Vagina (tissue), 2 donors: Measurements from ENCODE around the gene STARD3. TPM values are rescaled to one million over a fixed set of nuclear protein-coding genes. Genes with fewer than 3 reads are reported as not detected.
"Not testable (repeated sequence)": the region's sequence is repeated elsewhere in the genome, so short reads cannot be mapped to it uniquely, and the experiment has no call there.

Source experiments
- DNase-seq, 2 donors: peaks; one replicate each; pipeline ENCODE4 v3.0.0-alpha.2; 2017; ENCODE audit errors: extremely low spot score in 2 of 2
- H3K27ac ChIP-seq: fragments of 200-600 bp; sonication (generic); one replicate; pipeline ENCODE4 v1.5.1; 2019
- H3K27me3 ChIP-seq: fragments of 200-600 bp; sonication (generic); one replicate; pipeline ENCODE4 v1.5.1; 2019
- H3K36me3 ChIP-seq, 2 donors: fragments of 200-600 bp; sonication (generic); one replicate each; pipeline ENCODE4 v1.5.1; 2017 to 2019
- H3K4me1 ChIP-seq: fragments of 200-600 bp; sonication (generic); one replicate; pipeline ENCODE4 v1.5.1; 2019
- H3K4me3 ChIP-seq, 2 donors: fragments of 200-600 bp; sonication (generic); 1 replicate in 1 of 2; 2 replicates in 1 of 2; pipeline ENCODE4 v1.5.1; 2016 to 2019
- H3K9me3 ChIP-seq: fragments of 200-600 bp; sonication (generic); one replicate; pipeline ENCODE4 v1.5.1; 2019
- POLR2A ChIP-seq, 2 donors: fragments of 450-650 bp; IDR thresholded peaks; one replicate each; pipeline ENCODE4 v1.6.1; 2017; ENCODE audit warnings: antibody characterized with exemption in 2 of 2, mild to moderate bottlenecking in 2 of 2, moderate library complexity in 2 of 2
- POLR2AphosphoS5 ChIP-seq, 2 donors: sonication (generic); formaldehyde crosslinking; IDR thresholded peaks; one replicate each; pipeline ENCODE4 v1.9.0; 2017; ENCODE audit warnings: antibody characterized with exemption in 2 of 2, mild to moderate bottlenecking in 2 of 2, low read depth in 1 of 2; ENCODE audit not compliant: insufficient read depth in 1 of 2
- intact Hi-C: fragments of 100-400 bp; cut with DNase I; formaldehyde crosslinking; loops from one replicate; pipeline ENCODE4 v1.15.1; 2023
- total RNA-seq: library from RNA; depleted of rRNA; stranded (reverse); fragments of >200 nt; gene quantifications from one replicate; pipeline ENCODE4 v1.2.3, GENCODE V29; 2016
- TF ChIP-seq, protein P1 (sequence below), 3 experiments: fragments of 450-650 bp in 2 of 3; fragments of 200-600 bp in 1 of 3; sonication (generic) in 1 of 3; IDR thresholded peaks; one replicate each; pipeline ENCODE4 v1.5.1; 2017 to 2019; ENCODE audit warnings: antibody characterized with exemption in 3 of 3, mild to moderate bottlenecking in 2 of 3, moderate library complexity in 2 of 3

The STARD3 gene
- total RNA-seq, 1 donor from 2014 or later, result 148 TPM

DNA sequence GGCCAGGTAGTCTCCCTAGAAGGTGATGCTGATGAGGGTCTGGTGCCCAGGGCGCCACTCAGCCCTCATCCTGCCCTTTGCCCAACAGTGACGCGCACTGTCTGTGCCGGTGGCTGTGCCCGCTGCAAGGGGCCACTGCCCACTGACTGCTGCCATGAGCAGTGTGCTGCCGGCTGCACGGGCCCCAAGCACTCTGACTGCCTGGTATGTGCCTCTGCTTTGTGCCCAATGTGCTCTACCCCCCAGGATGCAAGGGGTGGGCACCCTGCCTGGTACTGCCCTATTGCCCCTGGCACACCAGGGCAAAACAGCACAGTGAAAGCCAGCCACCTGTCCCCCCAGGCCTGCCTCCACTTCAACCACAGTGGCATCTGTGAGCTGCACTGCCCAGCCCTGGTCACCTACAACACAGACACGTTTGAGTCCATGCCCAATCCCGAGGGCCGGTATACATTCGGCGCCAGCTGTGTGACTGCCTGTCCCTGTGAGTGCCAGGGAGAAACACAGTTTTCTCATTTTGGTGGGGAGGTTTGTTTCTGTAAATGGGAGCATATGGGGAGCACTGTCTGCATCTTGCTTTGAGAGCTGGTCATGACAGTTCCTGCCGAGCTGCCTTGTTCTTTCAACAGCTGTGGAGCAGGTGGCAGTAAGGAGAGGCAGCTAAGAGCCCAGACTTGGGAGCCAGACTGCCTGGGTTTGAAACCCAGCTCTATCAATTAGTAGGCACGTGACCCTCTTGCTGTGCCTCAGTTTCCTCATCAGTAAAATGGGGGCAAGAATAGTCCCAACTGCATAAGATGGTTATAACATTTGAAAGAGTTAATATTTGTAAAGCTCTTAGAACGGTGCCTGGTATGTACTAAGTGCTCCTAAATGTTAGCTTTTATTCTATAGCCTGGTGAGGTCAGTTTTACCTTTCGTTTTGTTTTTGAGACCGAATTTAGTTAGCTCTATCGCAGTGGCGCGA, 73.3 kb downstream of the STARD3 start:
- no peak for DNase-seq
- Histone ChIP-seq H3K4me1 (peaks cover 24% of the 10 kb centered on the region), H3K4me3 (no peak overlapping the region), H3K36me3 (peaks cover 0 to 62% of the 10 kb centered on the region in 2 donors), H3K9me3 (no peaks in the 10 kb centered on the region), H3K27me3 (no peaks in the 10 kb centered on the region), H3K27ac (no peak overlapping the region)
- intact Hi-C loops, result no loop called here
- TF ChIP-seq, protein P1, sequence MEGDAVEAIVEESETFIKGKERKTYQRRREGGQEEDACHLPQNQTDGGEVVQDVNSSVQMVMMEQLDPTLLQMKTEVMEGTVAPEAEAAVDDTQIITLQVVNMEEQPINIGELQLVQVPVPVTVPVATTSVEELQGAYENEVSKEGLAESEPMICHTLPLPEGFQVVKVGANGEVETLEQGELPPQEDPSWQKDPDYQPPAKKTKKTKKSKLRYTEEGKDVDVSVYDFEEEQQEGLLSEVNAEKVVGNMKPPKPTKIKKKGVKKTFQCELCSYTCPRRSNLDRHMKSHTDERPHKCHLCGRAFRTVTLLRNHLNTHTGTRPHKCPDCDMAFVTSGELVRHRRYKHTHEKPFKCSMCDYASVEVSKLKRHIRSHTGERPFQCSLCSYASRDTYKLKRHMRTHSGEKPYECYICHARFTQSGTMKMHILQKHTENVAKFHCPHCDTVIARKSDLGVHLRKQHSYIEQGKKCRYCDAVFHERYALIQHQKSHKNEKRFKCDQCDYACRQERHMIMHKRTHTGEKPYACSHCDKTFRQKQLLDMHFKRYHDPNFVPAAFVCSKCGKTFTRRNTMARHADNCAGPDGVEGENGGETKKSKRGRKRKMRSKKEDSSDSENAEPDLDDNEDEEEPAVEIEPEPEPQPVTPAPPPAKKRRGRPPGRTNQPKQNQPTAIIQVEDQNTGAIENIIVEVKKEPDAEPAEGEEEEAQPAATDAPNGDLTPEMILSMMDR (IDR thresholded peaks at IDR 0.05), result no peak
- no peak for TF ChIP-seq POLR2A (IDR thresholded peaks at IDR 0.05)
- no peak for TF ChIP-seq POLR2AphosphoS5 (IDR thresholded peaks at IDR 0.05; ENCODE audit: insufficient read depth in 1 of 2, low read depth in 1 of 2)

DNA sequence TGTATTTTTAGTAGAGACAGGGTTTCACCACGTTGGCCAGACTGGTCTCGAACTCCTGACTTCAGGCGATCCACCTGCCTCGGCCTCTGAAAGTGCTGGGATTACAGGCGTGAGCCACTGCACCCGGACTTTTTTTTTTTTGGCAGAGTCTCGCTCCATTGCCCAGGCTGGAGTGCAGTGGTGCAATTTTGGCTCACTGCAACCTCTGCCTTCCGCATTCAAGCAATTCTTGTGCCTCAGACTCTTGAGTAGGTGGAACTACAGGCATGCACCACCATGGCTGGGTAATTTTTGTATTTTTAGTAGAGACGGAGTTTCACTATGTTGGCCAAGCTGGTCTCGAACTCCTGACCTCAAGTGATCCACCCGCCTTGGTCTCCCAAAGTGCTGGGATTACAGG, 74.1 kb downstream of the STARD3 start:
- H3K9me3 ChIP-seq, H3K27me3 ChIP-seq, DNase-seq, H3K4me3 ChIP-seq, H3K27ac ChIP-seq, intact Hi-C loops: not testable (repeated sequence)
- Histone ChIP-seq H3K36me3 (peaks cover 0 to 70% of the 10 kb centered on the region in 2 donors), H3K4me1 (peaks cover 24% of the 10 kb centered on the region)

DNA sequence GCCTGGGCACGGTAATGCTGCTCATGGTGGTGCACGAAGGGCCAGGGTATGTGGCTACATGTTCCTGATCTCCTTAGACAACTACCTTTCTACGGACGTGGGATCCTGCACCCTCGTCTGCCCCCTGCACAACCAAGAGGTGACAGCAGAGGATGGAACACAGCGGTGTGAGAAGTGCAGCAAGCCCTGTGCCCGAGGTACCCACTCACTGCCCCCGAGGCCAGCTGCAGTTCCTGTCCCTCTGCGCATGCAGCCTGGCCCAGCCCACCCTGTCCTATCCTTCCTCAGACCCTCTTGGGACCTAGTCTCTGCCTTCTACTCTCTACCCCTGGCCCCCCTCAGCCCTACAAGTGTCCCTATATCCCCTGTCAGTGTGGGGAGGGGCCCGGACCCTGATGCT, 74.9 kb downstream of the STARD3 start:
- Histone ChIP-seq H3K4me1 (peaks cover 21% of the 10 kb centered on the region), H3K4me3 (no peak overlapping the region), H3K27ac (no peak overlapping the region), H3K9me3 (no peaks in the 10 kb centered on the region), H3K27me3 (no peaks in the 10 kb centered on the region), H3K36me3 (peaks cover 0 to 75% of the 10 kb centered on the region in 2 donors)
- no peak for TF ChIP-seq POLR2AphosphoS5 (IDR thresholded peaks at IDR 0.05; ENCODE audit: insufficient read depth in 1 of 2, low read depth in 1 of 2)
- TF ChIP-seq POLR2A (IDR thresholded peaks at IDR 0.05), result no peak
- TF ChIP-seq, protein P1 (IDR thresholded peaks at IDR 0.05), result no peak
- no peak for DNase-seq
- intact Hi-C loops, result no loop called here

Other genes with a start within 250 kb of the STARD3 start
- gene FBXL20, start 235.5 kb upstream of the STARD3 start, total RNA-seq, result 15.7 TPM
- gene MED1, start 185.9 kb upstream of the STARD3 start, total RNA-seq, result 23.1 TPM
- 36.8 TPM for gene CDK12, start 175.7 kb upstream of the STARD3 start, total RNA-seq
- gene NEUROD2, start 29.2 kb upstream of the STARD3 start, total RNA-seq, result not detected
- 9.3 TPM for gene PPP1R1B, start 10.2 kb upstream of the STARD3 start, total RNA-seq
- gene TCAP, start 28.2 kb downstream of the STARD3 start, total RNA-seq, result 0.49 TPM
- gene PNMT, start 31.3 kb downstream of the STARD3 start, total RNA-seq, result 5.6 TPM
- 17.7 TPM for gene PGAP3, start 50.9 kb downstream of the STARD3 start, total RNA-seq
- gene ERBB2, start 62.9 kb downstream of the STARD3 start, total RNA-seq, result 52.1 TPM
- 74.2 TPM for gene MIEN1, start 93.4 kb downstream of the STARD3 start, total RNA-seq
- gene GRB7, start 100.8 kb downstream of the STARD3 start, total RNA-seq, result 23.6 TPM
- 5.9 TPM for gene IKZF3, start 227.2 kb downstream of the STARD3 start, total RNA-seq
- gene ZPBP2, start 231.1 kb downstream of the STARD3 start, total RNA-seq, result not detected